Stimulated activated CD8-positive, alpha-beta memory T cell treated with anti-CD3 and anti-CD28 coated beads, Interleukin-4, amount 100 ng/mL, for 4 hours (primary cell): ENCODE data around the gene CMPK2.
A peak's percentile ranks its signal among the peaks of the same experiment; 100 is the strongest.
"Not testable (repeated sequence)": the region's sequence is repeated elsewhere in the genome, so short reads cannot be mapped to it uniquely, and the experiment has no call there.

Experiments used
- DNase-seq, 2 donors: peaks; one replicate each; pipeline ENCODE4 v3.0.0-alpha.2; 2020; ENCODE audit warnings: low read depth in 2 of 2, low spot score in 1 of 2

CMPK2 gene, protein sequence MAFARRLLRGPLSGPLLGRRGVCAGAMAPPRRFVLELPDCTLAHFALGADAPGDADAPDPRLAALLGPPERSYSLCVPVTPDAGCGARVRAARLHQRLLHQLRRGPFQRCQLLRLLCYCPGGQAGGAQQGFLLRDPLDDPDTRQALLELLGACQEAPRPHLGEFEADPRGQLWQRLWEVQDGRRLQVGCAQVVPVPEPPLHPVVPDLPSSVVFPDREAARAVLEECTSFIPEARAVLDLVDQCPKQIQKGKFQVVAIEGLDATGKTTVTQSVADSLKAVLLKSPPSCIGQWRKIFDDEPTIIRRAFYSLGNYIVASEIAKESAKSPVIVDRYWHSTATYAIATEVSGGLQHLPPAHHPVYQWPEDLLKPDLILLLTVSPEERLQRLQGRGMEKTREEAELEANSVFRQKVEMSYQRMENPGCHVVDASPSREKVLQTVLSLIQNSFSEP

GRCh38 chr2:6865346-6866274, at the start of gene CMPK2:
Gene CMPK2, minus strand, starts transcription at chr2:6865907. Its CDS starts 211 bp downstream, at chr2:6865696.
- peak; percentile 54 to 59 for DNase-seq

DNA sequence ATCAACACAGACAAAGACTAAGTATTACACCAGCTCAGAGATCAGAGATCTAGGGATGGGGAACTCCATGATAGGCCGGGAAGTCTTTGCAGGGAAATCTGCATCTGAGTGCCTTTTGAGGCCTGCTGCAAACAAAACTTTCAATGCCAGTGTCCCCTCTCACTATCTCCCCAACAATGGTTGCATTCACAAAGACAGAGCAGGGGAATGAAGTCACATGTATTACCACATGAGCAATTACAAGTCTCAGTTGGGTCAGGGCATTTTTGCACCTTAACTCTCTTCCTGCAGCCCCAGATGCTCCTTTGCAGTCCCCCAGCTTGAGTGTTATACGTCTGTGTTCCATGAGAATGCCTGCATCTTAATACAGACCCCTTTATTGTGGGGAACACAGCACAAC, 49.7 kb upstream of the CMPK2 start:
- DNase-seq = no peak

GRCh38 chr2:6914828-6915227, 49.1 kb upstream of the CMPK2 start:
- no peak for DNase-seq

GRCh38 chr2:6913415-6914157, 47.9 kb upstream of the CMPK2 start:
- DNase-seq = peak in 1 of 2 donors; percentile 27

DNA sequence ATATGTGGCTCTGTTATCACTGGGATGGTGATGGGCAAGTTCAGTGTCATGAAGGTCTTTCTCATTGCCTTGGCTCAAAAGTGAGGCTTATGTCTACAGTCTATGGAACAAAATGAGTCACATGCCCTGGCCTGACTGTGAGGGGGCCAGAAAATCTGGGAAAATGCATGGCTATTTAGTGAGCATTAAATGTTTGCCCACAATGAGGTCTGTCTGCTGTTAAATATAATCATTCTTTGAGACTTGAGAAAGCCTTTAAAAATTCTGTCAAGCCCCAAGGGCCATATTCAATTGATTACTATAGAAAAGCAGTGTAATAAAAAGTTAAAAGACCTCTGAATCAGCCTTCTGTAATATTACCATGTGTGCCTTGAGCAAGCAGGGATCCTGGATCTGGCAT, 46.0 kb upstream of the CMPK2 start:
- no peak for DNase-seq

DNA sequence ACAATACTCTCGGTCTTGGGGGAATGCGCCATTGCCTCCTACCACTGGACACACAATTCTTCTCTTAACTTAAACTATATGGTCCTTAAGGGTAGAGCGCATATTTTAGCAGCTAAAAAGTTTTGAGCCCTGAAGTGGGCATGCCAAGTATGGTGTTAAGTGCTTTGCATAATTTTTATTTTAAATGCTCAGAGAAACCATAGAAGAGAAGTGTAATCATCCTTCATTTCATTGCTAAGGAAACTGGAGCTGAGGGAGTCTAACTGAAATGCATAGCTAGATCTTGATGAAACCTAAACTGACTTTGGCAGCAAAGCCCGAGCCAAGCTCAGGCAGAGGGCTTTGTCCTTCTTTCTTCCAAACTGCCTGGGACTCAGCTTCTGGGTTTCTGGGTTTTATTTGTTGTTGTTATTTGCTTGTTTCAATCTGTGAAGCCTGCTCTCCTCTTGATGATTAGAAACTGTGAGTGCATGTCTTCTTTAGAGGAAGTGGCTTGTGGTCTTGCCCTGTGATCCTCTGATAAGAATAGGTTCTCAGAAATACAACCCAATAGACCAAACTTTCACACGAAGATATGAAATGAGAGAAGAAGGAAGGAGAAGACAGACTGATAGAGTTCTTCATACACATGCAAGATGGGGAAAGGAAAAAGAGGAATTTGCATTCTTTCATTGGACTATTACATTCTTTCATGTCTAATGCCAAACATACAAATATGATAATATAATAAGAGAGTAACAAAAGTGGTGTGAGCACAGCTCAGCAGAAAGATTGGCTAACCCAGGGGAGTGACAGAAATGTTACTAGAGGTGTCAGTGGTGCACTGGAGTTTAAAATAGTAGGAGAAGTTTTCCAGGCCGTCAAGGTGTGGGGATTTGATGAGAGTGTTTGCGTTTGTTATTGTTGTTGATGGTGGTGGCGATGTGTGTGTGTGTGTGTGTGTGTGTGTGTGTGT, 44.0 kb upstream of the CMPK2 start:
- no peak for DNase-seq

DNA sequence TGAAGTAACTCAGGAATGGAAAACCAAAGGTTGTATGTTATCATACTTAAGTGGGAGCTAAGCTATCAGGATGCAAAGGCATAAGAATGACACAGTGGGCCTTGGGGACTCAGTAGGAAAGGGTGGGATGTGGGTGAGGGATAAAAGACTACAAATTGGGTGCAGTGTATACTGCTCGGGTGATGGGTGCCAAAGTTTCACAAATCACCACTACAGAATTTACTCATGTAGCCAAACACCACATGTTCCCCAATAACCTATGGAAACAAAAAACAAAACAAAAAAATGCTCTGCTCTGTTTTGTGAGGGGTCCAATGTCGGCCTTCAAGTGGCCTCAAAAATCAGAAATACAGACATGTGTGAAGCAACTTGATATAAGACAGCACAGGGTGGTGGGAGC, 42.6 kb upstream of the CMPK2 start:
- no peak for DNase-seq

DNA sequence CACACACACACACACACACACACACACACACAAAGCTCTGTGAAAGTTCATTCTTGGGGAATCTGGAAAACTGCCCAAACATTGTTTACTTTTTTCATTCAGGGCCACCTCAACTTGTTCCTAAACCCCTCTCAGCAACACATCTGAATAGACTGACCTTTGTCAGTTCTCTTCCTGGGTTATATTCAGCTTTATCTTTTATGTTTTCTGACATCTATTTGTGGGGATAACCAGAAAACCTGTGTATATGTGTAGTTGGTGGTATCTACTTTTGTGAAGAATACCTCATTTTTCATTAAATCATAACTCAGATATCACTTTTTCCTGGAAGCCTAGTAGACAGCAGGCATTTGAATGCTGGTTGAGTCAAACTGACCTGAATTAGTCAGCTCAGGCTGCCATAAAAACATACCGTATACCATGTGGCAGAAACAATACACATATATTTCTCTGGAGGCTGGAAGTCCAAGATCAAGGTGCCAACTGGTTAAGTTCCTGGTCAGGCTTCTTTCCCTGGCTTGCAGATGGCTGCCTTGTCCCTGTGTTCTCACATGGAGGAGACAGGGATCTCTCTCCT, 40.5 kb upstream of the CMPK2 start:
- no peak for DNase-seq

DNA sequence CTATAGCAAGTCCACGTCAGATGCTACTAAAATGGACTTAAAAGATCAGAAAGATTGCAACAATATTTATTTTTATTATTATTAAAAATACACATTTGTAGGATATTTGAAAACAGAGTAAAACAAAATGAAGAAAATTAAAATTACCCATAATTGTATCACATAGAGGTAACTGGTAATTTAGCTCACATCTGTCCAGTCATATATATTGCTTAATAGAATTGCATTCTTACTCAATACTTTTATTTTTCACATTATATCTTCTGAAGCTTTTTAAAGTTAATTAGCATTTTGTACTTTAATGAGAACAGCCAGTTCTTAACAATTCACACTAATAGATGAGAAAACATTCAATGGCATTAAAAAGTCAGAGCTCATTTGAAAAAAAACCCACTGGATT, 40.0 kb upstream of the CMPK2 start:
- no peak for DNase-seq

GRCh38 chr2:6902581-6902980, 36.9 kb upstream of the CMPK2 start:
- DNase-seq = not testable (repeated sequence)

DNA sequence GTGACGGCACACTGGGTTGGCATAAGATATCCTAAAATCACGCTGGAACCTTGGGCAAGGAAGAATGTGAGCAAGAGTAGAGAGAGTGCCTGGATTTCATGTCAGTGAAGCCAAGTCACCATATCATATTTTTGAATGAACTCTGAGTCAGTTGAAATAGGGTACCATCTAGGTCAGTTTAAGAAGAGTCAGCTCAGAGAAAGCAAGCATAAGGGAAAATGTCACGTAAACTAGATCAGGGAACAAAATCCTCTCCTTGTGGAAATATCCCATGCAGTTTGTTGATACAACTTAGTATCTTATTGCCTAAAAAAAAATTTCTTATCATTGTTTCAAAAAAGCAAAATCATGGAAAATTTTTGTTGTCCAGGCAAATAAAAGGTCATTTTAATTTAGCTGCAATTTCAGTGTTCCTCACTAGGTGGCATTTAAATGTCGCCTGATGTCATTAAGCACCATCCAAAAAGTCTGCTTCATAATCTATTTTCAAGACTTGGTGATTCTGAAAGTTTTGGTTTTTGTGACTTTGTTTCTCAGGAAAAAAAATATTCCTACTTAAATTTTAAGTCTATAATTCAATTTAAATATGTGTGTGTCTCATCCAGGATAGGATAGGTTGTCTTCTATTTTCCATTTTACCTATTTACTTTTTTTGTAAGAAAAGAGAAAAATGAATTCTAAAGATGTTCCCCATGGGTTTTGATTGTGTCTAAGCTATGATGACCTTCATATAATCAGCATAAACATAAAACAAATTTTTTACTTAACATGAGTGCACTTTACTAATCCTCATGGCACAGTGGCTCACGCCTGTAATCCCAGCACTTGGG, 31.4 kb upstream of the CMPK2 start:
- no peak for DNase-seq

GRCh38 chr2:6893876-6894482, 28.3 kb upstream of the CMPK2 start:
- no peak for DNase-seq

- DNase-seq = no peak
Measured at GRCh38 chr2:6888724-6889123, 23.0 kb upstream of the CMPK2 start.

DNA sequence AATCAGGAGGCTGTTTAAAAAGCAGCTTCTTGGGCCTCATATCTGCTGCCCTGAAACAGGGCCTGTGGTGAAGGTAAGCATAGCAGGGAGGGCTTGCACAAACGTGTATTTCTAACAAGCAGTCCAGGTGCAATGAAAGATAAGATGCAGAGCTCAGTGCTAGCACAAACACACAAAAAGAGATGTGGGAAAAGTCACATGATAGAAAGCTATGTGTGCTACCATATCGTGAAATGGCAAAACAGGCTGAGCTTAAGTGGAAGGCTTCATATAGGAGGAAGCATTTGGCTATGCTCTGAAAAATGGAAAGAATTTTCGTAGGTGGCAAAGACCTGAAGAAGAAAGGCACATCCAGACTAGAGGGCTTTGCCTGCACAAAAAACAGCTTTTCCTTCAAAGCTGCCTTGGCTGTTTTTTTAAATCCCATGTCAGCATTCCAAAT, 22.1 kb upstream of the CMPK2 start:
- DNase-seq = no peak

DNA sequence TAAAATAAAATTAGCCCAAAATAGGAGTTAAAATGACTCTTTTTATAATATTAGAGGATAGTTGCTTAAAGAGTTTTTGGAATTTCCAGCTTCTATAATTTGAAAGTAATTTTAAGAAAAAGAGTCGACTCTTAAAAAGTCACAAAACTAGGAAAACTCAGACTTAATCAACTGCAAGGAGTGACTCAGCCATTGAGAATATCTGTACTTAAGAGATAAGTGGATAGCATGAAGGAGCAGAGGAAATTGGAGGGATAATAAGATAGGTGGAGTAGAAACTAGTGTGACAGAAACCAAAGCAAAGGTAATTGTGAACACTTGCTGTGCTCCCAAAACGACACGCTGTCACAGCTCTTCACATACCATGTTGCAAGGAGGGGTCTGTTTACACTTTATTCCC, 20.3 kb upstream of the CMPK2 start:
- no peak for DNase-seq

DNA sequence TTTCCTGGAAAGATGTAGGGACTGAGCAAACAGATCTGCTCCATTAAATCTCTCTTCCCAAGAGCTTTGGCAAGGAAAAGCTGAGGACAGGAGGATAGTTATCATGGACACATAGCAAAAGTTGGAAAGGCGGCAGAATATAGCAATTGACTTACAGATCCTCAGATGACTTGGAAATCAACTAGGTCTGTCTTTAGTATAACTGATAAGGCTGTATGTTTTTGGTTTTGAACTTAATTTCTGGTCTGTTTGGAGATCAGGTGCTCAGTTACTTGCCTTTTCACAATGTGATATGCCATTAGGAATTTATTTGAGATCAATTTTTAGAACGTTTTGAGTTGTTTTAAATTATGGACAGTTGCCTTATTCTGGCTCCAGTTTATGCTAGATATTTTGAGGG, 19.8 kb upstream of the CMPK2 start:
- no peak for DNase-seq

DNA sequence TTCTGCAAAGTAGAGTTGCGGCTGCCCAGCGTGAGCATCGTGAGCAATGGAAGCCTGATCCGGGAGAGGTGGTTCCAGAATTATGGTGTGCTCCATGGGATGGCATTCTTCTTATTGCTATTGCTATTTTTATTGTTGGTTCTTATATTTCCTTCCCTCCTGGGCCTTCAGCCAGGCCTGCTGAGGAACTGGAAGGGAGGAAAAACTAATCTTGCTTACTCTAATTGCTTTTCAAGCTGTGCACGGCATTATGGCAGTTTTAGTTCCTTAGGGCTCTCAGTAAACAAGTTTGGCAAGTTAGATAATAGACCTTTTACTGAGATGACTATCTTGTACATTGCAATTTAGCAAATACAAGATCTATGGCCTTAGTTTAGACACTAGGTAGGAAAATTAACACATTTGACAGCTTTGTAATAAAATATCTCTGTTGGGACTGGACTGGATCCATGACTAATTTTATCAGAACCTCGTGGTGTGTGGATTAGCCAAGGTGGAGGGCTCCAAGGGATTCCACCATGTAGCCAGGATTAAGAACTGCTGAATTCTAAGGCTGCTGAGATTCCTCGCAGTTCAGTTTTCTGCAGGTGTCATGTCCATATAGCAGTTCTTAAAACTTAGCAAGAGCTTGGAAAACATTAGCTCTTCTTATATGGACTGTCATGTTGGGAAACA, 17.9 kb upstream of the CMPK2 start:
- DNase-seq = no peak

- DNase-seq = no peak
Measured at GRCh38 chr2:6881516-6881915, 15.8 kb upstream of the CMPK2 start.
